ENCODE data around the gene ATPAF2. TPM values are rescaled to one million over a fixed set of nuclear protein-coding genes. Genes with fewer than 3 reads are reported as not detected.

ATPAF2 gene
- total and polyA plus RNA-seq, 10 of the 15 experiments (the other 5 are each of a cell fraction or from before 2014, with no cell fraction given): 6.5 to 33.0 (median 26.5) TPM

GRCh38 chr17:18031955-18032354 is 7.0 kb downstream of the ATPAF2 start:
- no peak for DNase-seq (ENCODE audit: low read depth, low spot score)
- RAD21 ChIA-PET (ENCODE audit: unreplicated experiment): interaction anchor here (1.3 to 2.8 kb wide), 6 partner anchors 44 to 140 kb away, joined by 3 to 14 read pairs (median 9); no protein-coding TSS in a partner anchor

More at GRCh38 chr17:18031955-18032354, 7.0 kb downstream of the ATPAF2 start:
- ChIA-PET POLR2A (interaction anchor here (1.5 kb wide), 1 partner anchor 113 kb away, joined by 3 read pairs; no protein-coding TSS in a partner anchor), SMC1A (ENCODE audit: uncharacterized antibody, unreplicated experiment) (no interaction called here), CTCF (interaction anchor here (0.6 to 5.2 kb wide), 8 partner anchors 39 to 169 kb away, joined by 3 to 73 read pairs (median 5); partner anchors contain the start of genes DRC3 and TOM1L2)
- Histone ChIP-seq H3K27me3 (replicated peaks in 1 of 2; ENCODE audit: control insufficient read depth in 2 of 2, insufficient read depth in 2 of 2, low read length in 1 of 2) (no peaks in the 10 kb centered on the region; a peak in 1 of 4 replicates), H4K20me1 (ENCODE audit: control insufficient read depth, insufficient read depth) (no peaks in the 10 kb centered on the region), H2AFZ (ENCODE audit: control insufficient read depth, low read depth, low read length) (no peak overlapping the region), H3K9ac (ENCODE audit: control insufficient read depth, insufficient read depth, low read length) (no peak overlapping the region), H3K36me3 (ENCODE audit: control insufficient read depth in 2 of 2, insufficient read depth in 2 of 2, low read length in 1 of 2) (peaks cover 4 to 5% of the 10 kb centered on the region in 2 experiments; a peak in 3 of 4 replicates), H3K9me3 (replicated peaks; ENCODE audit: control insufficient read depth, insufficient read depth, low read length) (no peaks in the 10 kb centered on the region), H3K79me2 (ENCODE audit: control insufficient read depth, insufficient read depth, low read length) (peaks cover 3% of the 10 kb centered on the region), H3K4me2 (ENCODE audit: control insufficient read depth, insufficient read depth) (no peak overlapping the region), H3K27ac (ENCODE audit: control insufficient read depth, insufficient read depth) (no peak overlapping the region), H3K4me1 (ENCODE audit: control insufficient read depth, insufficient read depth, low read length) (peaks cover 8% of the 10 kb centered on the region), H3K4me3 (no peak overlapping the region)
- FAIRE-seq: no peak
- WGBS (ENCODE audit: insufficient coverage, insufficient replicate concordance, low lambda C conversion rate, missing lambda C conversion rate): 0% methylated on average over 2 of the region's 2 CpGs
- no TSS peak for BruUV-seq (replicated peaks)
- no peak for TF ChIP-seq SIX5 (IDR thresholded peaks at IDR 0.05; ENCODE audit: low read depth, low read length, severe bottlenecking)
- no peak for TF ChIP-seq ZNF274 (IDR thresholded peaks at IDR 0.05; ENCODE audit: insufficient read depth, insufficient read length)
- TF ChIP-seq SREBF1 (IDR thresholded peaks at IDR 0.05; ENCODE audit: low read length): no peak
- TF ChIP-seq CHD2 (IDR thresholded peaks at IDR 0.05; ENCODE audit: borderline replicate concordance, low read depth, low read length): no peak
- no peak for TF ChIP-seq ELK1 (IDR thresholded peaks at IDR 0.05; ENCODE audit: low read depth, low read length)
- no peak for TF ChIP-seq PRDM15 (CRISPR knock-in tag; IDR thresholded peaks at IDR 0.05)
- no peak for TF ChIP-seq BHLHE40 (IDR thresholded peaks at IDR 0.05; ENCODE audit: borderline replicate concordance in 1 of 2, low read depth in 2 of 2, low read length in 1 of 2)
- no peak for TF ChIP-seq SMAD5 (IDR thresholded peaks at IDR 0.05; ENCODE audit: low read depth)
- TF ChIP-seq ZNF384 (IDR thresholded peaks at IDR 0.05; ENCODE audit: borderline replicate concordance, low read depth, low read length): no peak
- TF ChIP-seq KLF5 (IDR thresholded peaks at IDR 0.05; ENCODE audit: partially characterized antibody): no peak
- TF ChIP-seq NRF1 (conservative IDR thresholded peaks at IDR 0.05; ENCODE audit: low read depth, low read length): no peak
- no peak for TF ChIP-seq SREBF2 (IDR thresholded peaks at IDR 0.05; ENCODE audit: low read length)
- no peak for TF ChIP-seq PKNOX1 (IDR thresholded peaks at IDR 0.05)
- TF ChIP-seq EED (IDR thresholded peaks at IDR 0.05; ENCODE audit: low read depth): no peak
- no peak for TF ChIP-seq NBN (IDR thresholded peaks at IDR 0.05)
- TF ChIP-seq NR2C2 (IDR thresholded peaks at IDR 0.05; ENCODE audit: borderline replicate concordance, control insufficient read depth, insufficient read length, low read depth): no peak
- no peak for TF ChIP-seq MTA2 (IDR thresholded peaks at IDR 0.05; ENCODE audit: low read depth)
- intact Hi-C loops (cut with micrococcal nuclease; ENCODE audit: unreplicated experiment) (loop anchor here (2.0 kb wide), 2 partner anchors 141 to 349 kb away; no protein-coding TSS in a partner anchor), in situ Hi-C loops (cut with MboI) (loop anchor here (5.0 kb wide), 3 partner anchors 140 to 355 kb away; no protein-coding TSS in a partner anchor)
- ATAC-seq: no peak
